EL (cell line): ENCODE measurements around the gene LYPD3.
"Not testable (repeated sequence)": the region's sequence is repeated elsewhere in the genome, so short reads cannot be mapped to it uniquely, and the experiment has no call there.

Experiments
- DNase-seq: peaks from one replicate; pipeline ENCODE4 v3.0.0-alpha.2; 2016

The LYPD3 gene

DNA sequence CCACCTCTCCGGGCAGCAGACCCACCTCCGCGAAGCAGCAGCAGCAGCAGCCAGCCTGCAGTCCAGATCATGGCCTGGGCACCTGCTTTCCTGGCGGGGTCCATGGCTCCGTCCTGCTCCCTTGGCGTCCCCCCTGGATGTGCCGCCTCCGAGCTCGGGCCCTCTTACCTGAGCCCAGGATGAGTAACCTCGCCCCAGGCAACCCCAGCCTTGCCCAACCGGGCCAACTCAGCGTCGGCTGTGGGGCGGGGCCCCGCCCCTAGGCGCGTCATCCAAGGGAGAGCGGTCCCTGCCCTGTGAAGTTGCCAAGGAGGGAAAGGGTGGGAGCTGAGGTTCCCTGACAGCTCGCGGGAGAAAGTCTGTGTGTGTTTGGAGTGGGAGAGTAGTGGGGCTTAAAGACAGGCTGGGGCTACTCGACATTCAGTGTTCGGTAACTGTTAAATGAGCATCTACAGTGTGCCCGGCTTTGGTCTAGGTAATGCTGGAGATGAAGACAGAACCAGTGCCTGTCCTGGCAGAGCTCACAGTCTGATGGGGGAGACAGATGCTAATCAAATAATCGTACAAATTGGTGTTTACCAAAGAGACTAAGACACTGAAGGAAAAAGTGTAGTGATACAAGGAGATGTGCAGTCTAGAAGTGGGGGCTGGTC is at the start of gene LYPD3:
TSS of gene LYPD3 (minus strand) at position 141 of the 653 bp plus-strand sequence. CDS start at position 104, 37 bp downstream.
- peak; percentile 74 for DNase-seq

DNA sequence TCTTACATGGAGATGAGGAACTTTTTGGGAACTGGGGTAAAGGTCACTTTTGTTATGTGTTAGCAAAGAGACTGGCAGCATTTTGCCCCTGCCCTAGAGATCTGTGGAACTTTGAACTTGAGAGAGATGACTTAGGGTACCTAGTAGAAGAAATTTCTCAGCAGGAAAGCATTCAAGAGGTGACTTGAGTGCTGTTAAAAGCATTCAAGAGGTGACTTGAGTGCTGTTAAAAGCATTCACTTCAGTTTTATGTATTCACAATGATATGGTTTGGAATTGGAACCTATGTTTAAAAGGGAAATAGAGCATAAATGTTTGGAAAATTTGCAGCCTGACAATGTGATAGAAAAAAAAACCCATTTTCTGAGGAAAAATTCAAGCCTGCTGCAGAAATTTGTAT is 47.0 kb upstream of the LYPD3 start:
- DNase-seq, result not testable (repeated sequence)

DNA sequence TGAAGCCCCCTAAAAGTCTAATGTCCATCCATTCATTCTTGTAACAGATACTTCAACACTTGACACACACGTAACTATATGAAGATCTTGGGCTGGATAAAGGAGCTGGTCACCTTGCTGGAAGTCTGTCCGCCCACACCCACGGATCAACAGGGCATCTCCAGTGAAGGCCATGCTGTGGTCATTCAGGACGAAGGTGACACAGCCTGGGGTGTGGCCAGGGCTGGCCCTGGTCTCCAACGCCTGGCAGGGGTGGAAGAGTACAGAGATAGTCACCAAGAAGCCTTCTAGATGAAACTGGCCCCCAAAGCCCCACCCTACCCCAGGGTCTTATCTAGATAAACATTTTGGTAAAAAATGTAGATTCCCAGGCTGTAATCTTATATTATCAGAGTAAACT is 45.9 kb upstream of the LYPD3 start:
- DNase-seq, result no peak

DNA sequence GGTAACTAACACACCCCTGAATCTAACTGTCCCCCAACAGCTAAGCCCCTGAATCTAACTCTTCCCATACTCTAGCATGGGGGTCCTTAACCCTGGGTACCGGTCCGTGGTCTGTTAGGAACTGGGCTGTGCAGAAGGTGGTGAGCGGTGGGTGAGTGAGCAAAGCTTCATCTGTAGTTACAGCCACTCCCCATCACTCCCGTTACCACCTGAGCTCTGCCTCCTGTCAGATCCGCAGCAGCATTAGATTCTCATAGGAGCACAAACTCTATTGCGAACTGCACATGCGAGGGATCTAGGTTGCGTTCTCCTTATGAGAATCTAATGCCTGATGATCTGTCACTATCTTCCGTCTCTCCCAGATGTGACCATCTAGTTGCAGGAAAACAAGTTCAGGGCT is 45.3 kb upstream of the LYPD3 start:
- no peak for DNase-seq

DNA sequence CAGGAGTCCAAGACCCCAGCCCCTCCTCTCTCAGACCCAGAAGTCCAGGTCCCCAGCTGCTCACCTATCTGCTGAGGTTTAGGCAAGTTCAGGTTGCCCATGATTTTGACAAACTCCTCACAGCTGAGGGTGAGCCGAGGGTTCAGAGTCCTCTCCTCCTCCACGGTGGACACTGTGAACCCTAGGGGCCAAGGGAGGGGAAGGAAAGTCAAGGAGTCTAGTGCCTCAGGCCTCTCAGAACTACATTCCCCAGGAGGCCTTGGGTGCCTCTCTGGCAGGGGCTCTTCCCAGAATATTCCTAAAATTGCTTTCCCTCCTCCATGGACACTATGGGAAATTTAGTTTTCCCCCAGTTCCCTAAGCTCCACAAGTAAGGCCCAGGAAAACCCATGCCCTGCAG is 42.5 kb upstream of the LYPD3 start:
- DNase-seq, result no peak

DNA sequence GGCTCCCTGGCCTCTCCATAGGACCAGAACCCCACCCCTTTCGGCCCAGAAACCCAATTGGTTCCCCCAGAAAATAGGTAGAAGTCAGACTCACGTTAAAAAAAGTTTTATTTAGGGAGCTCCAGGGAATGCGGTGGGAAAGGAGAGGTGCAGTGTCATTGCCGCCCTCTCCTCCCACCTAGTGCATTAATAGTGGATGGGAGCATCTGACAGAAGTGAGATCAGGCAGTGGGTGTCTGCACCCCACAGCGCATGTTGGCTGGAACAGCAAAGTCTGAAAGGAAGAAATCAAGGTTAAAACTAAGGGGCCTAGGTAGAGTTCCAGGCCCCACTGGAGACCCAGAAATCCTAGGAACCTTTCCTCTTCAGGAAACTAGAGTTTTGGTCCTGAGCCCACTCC is 41.2 kb upstream of the LYPD3 start:
- no peak for DNase-seq

DNA sequence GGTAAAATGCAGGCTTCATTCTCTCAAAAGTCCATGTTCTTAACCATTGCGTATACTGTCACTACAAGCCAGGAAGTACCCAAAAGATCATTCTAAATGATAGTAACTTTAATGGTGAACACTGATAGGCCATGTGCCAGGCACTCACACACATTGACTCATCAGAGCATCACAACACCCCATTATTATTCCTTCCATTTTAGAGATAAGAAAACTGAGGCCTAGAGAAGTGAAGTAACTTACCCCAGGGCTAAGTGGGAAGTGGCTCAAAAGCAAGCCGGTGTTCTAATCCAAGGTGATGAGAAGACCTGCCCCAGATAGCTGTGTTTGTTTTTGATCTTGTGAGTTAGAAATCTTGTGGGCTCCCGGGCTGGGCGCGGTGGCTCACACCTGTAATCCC is 40.5 kb upstream of the LYPD3 start:
- no peak for DNase-seq

DNA sequence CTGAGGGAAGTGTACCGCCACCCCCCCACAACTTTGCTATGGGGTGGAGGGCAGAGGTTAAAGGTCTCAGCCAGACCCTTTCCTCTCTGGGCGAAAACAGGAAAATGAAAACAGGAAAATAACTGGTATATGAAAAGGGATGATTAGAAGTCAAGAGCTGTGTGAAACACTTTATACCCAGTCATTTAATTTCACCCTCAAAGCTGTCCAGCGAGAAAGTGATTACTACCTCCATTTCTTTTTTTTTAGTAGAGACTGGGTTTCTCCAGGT is 39.7 kb upstream of the LYPD3 start:
- DNase-seq, result no peak

DNA sequence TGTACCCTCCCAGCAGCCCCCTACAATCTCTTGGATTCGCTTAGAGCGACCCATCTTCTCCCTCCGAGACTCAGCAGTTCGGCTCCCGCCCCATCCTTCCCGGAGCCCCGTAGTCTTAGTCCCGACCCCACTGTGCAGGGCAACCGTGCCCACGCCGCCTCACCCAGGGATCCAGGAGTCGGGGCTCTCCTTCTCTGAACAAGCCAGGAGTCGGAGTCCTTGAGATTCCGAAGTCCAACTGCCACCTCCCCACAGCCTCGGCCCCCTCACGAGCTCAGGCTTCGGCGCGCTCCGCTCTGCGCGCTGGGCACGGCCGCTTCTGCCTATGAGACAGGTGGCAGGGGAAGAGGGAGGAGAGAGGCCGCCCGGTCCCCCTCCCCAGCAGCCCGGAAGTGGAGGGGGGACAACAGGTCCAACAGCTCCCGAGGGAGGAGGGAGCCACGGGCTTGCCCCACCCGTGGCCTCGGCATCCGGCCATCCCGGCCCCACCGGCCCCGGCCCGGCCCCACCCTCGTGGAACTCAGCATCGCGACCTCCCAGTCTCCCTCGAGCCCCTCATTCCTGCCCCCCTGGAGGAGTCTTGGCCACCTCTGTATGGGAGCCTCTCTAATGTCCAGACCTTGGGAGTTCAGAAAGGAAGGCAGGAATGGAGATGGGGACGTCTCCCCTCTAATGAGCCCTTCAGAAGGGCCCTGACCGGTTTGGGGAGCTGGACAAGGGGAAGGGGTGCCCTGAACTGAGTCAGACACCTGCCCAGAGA is 39.2 kb upstream of the LYPD3 start, which contains the start of gene PHLDB3:
TSS of gene PHLDB3 (minus strand) at position 321 of the 760 bp plus-strand sequence. CDS start 628 bp downstream, outside the sequence.
- no peak for DNase-seq

DNA sequence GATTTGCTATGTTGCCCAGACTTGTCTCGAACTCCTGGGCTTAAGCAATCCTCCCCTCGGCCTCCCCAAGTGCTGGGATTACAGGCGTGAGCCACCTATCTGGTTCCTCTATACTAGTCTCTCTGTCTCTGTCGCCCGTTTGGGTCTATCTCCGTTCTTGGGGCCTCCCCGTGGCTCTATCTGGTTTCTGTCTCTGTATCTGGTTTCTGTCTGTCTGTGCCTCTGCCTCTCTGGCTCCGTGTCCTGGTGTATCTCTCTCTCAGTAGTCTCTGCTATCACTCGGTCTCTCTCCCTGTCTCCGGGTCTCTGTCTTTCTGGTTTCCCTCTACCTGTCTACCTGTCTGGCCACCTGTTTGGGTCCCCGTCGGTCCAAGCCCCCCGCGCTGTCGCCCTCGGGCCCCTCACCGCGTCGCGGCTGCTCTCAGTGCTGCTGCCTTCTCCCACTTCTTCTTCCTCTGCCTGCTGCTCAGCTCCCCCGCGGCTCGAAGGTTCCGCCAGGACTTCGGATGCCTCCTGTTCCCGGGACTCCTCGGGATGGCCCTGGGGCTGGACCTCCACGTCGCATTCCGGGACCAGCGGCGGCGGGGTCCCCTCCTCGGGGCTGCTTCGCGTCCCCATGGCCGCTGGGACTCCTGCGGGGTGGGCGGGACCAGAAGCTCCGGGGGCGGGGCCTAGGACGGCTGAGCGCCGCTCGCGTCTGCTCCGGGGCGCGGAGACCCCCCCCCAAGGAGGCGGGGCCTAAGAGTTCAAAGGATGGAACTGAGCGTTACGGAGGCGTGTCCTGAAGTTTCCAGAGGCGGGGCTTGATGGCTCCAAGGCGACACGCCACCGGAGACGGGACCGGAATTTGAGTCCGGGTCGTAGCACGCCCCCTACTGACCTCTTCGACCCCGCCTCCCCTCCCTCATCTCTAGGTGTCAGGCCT is 38.4 kb upstream of the LYPD3 start:
- peak; percentile 94 for DNase-seq

DNA sequence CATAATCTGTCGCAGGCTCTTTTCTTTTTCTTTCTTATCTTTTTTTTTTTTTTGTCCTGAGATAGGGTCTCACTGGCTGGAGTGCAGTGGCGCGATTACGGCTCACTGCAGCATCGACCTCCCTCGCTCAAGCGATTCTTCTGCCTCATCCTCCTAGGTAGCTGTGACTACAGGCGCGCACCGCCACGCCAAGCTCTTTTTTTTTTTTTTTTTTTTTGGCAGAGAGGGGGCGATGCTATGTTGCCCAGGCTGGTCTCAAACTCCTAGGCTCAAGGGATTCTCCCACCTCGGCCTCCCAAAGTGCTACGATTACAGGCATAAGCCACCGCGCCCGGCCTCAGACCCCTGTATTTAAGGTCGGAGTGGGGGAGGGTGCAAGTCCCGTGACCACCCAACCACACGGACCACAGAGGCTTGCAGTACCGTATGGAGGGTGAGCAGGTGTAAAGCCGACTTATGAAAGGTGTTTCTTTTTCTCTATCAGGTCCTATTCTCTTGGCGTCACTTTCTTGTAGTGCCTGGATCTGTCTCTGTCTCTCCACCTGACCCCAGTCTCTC is 37.1 kb upstream of the LYPD3 start:
- no peak for DNase-seq

DNA sequence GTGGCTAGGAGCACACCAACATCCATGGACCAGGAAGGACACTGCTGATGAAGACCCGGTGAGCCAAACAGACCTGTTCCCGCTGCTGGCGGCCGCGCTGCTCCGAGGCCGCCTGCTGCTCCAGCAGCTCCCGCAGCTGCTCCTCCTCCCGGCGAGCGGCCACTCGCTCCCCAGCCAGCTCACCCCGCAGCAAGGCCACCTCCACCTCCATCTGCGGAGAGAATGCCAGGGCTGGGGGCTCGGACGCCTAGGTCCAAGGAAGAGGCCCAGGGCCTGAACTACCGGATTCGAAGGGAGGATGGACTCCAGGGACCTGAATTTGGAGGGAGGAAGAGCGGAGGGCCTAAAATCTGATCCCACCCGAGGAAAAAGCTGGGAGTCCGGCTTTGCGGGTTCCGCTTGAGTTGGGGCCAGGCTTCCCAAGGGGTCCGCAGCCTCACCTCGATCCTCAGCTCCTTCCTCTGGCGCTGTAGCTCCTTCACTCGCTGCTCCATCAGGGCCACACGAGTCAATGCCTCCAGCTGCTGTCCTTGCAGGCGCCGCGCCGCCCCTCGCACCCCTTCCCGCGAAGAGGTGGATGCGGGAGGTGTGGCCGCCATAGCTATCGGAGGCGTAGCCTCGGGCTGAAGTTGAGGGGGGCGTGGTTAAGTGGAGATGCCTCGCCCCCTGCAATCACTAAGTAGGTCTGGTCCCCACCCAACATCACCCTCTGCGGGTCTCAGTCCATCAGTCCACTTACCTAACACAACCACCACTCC is 36.4 kb upstream of the LYPD3 start:
- no peak for DNase-seq

DNA sequence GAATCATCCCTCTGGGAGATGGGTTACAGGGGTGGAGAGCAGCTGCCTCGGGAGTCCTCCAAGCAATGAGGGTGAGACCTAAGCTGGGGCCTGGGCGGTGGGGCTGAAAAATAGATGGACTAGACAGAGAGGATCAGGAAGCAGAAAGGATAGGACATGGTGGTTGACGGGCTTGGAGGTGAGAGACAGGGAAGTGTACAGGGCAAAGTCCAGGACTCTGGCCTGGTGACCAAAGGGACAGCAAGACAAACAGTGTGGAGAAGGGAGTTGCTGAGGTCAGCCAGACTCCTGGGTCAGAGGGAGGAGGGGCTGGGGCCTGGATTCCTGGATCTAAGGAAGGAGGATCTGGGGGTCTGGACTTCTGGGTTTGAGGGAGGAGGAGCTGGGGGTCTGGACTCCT is 33.6 kb upstream of the LYPD3 start:
- no peak for DNase-seq

DNA sequence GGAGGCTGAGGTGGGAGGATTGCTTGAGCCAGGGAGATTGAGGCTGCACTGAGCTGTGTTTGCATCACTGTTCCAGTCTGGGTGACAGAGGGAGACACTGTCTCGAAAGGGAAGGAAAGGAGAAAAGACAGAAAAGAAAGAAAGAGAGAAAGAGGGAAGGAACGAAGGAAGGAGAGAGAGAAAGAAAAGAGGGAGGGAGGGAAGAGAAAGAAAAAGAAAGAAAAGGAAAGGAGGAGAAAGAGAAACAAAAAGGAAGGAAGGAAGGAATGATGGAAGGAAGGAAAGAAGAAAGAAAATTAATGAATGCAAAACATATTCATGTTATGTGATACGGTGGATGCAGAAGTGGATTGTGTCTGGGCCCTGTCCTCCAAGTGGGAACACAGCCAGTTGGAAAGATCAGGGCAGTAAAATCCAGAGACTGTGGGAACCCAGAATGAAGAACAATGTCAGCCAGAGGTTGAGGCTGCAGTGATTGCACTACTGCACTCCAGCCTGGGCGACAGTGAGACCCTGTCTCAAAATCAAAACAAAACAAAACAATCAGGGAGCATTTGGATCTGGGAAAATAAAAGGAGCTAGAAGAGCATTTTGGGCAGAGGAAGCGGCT is 32.9 kb upstream of the LYPD3 start:
- DNase-seq, result no peak

DNA sequence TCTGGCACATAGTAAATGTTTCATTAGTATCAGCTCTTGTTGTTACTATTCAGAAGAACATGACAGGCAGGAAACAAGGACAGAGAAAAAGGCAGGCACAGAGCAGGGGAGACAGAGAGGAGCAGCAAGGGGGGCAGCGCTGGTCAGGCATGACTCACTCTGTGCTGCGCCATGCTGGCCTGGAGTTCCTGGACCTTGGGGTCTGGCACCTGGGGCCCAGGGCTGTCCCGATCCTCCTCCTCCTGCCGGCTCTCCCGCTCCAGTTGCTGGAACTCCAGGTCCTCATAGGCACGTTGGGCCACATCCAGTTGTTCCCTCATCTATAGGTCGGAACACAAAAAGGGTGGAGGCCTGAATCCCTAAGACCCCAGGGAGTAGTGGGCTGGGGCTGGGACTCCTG is 31.6 kb upstream of the LYPD3 start:
- no peak for DNase-seq

DNA sequence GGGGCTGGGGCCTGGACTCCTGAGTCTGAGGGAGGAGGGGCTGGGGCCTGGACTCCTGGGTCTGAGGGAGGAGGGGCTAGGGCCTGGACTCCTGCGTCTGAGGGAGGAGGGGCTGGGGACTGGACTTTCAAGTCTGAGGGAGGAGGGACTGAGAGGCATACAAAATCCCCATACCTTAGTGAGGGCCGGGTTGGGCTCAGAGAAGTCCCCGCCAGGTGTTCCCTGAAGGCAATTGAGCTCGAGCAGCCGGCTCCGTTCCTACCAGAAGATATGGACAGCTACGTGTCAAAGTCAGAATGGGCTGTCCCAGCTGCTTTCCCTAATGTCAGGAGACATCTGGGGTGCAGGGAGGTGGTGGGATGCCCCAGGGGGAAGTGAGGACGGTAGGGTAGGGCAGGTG is 29.7 kb upstream of the LYPD3 start:
- no peak for DNase-seq

DNA sequence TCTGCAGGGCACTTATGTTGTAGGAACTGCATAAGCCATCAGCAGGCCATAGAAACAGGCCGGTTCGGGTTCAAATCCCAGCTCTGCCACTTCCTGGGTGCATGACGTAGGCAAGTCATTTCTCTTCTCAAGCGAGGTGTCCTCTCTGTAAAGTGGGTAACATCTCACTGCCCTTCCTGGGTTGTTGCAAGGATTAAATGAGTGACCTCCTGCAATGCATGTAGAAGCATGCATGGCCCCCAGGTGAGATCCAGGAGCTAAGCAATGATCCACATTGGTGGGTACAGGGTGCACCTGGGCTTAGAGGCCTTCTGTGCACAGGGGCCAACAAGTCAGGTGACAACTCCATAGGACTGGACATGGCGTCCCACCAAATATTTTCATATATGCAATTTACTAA is 25.4 kb upstream of the LYPD3 start:
- DNase-seq, result no peak

DNA sequence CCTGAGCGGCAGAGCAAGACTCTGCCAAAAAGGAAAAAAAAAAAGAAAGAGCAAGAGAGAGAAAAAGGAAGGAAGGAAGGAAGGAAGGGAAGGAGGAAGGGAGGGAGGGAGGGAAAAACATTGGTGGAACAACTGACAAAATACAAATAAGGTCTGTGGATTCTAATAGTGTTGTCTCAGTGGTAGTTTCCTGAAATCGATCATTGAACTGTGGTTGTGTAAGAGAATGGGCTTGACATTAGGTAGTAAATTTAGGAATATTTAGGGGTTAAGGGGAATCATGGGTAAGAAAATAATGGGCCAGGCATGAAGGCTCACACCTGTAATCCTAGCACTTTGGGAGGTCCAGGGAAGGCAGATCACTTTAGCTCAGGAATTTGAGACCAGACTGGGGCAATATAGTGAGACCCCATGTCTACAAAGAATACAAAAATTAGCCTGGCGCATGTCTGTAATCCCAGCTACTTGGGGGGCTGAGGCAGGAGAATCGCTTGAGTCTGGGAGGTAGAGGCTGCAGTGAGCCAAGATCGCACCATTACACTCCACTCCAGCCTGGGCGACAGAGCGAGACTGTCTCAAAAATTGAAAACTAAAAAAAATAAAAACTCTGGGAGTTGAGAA is 24.7 kb upstream of the LYPD3 start:
- no peak for DNase-seq

DNA sequence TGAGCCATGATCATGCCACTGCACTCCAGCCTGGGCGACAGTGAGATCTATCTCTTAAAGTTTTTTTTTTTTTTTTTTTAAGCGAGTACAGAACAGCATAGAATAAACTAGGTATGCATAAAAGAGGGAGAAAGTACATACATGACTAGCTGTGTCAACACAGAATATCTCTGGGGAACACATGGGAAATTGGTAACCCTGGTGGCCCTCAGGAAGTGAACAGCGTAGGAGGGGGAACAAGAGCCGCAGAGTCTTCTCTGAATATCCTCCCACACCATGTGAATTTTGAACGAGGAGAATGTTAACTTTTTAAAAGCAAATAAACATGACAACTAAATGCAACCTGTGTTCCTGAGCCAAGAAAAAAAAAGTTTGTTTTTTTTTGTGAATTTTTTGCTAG is 23.9 kb upstream of the LYPD3 start:
- DNase-seq, result no peak

DNA sequence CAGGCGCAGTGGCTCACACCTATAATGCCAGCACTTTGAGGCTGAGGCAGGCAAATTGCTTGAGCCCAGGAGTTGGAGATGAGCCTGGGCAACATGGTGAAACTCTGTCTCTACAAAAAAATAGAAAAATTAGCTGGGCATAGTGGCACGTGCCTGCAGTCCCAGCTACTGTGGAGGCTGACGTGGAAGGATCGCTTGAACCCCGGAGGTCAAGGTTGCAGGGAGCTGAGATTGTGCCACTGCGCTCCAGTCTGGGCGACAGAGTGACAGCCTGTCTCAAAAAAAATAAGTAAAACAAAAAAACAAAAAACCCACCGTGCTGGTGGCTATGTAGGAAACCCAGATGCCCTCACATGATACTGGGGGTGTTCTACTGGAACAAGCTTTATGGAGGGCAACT is 22.8 kb upstream of the LYPD3 start:
- DNase-seq, result no peak

DNA sequence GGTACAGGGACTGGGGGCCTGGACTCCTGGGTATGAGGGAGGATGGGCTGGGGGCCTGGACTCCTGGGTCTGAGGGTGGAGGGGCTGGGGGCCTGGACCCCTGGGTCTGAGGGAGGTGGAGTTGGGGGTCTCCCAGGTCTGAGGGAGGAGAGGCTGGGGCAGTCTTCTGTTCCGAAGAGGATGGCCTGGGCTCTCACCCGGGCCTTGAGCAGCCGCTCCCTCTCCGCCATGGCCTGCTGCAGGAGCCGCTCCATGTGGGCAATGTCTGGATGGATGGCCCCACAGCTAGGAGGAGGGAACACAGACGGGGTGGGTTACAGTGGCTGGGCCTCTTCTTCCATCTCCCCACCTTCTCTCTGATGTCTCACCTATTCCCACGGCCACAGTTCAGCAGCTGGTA is 21.0 kb upstream of the LYPD3 start:
- no peak for DNase-seq

DNA sequence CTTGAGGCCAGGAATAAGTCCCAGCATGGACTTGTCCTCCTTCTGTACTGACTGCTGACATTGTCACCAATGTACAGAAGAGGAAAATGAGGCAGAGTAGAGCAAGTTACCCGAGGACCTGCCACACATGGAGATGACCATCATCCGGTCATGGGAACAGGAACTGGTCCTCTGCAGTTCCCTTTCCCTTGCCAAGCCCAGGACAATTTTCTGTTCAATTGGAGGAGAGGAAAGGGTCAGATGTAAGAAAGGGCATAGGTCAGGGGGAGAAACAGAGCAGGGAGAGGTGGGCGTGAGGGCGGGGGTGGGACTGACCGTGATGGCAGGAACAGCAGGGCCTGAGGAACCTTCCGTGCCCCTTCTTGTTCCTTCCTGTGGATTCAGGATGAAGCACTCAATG is 20.5 kb upstream of the LYPD3 start:
- no peak for DNase-seq
